Pons (tissue), 1 donor: ENCODE data around the gene SCFD2.
"Not testable (repeated sequence)": the region's sequence is repeated elsewhere in the genome, so short reads cannot be mapped to it uniquely, and the experiment has no call there.

Experiments
- DNase-seq: peaks from one replicate; pipeline ENCODE4 v3.0.0-alpha.2; 2016; ENCODE audit warnings: low spot score

SCFD2 gene

GRCh38 chr4:53365486-53366300, at the start of gene SCFD2:
Gene SCFD2 (minus strand): TSS chr4:53366061.
- DNase-seq, result peak; percentile 99

GRCh38 chr4:53409479-53409878, 43.6 kb upstream of the SCFD2 start:
- not testable (repeated sequence) for DNase-seq

GRCh38 chr4:53380221-53380620, 14.4 kb upstream of the SCFD2 start:
- no peak for DNase-seq

- no peak for DNase-seq
Measured at GRCh38 chr4:53378171-53378482, 12.3 kb upstream of the SCFD2 start.

GRCh38 chr4:53377319-53378170, 11.7 kb upstream of the SCFD2 start, which contains the start of gene FIP1L1:
Gene FIP1L1 (plus strand): TSS chr4:53377641. CDS start chr4:53377839, 198 bp downstream.
- DNase-seq, result peak; percentile 82

GRCh38 chr4:53376900-53377299, 11.0 kb upstream of the SCFD2 start:
- DNase-seq, result peak; percentile 14

GRCh38 chr4:53374777-53375258, 9.0 kb upstream of the SCFD2 start:
- DNase-seq, result no peak

GRCh38 chr4:53371843-53372521, 6.1 kb upstream of the SCFD2 start:
- DNase-seq, result no peak

GRCh38 chr4:53371049-53371448, 5.2 kb upstream of the SCFD2 start:
- no peak for DNase-seq

GRCh38 chr4:53367721-53368120, 1.9 kb upstream of the SCFD2 start:
- no peak for DNase-seq

GRCh38 chr4:53366301-53366716, 448 bp upstream of the SCFD2 start:
- DNase-seq, result no peak

- peak; percentile 17 for DNase-seq
Measured at GRCh38 chr4:53365121-53365485, 758 bp downstream of the SCFD2 start.

- no peak for DNase-seq
Measured at GRCh38 chr4:53364624-53365023, 1.2 kb downstream of the SCFD2 start.

GRCh38 chr4:53362093-53362492, 3.8 kb downstream of the SCFD2 start:
- DNase-seq, result no peak

GRCh38 chr4:53361451-53361850, 4.4 kb downstream of the SCFD2 start:
- DNase-seq, result no peak

- no peak for DNase-seq
Measured at GRCh38 chr4:53355930-53356521, 9.8 kb downstream of the SCFD2 start.

- no peak for DNase-seq
Measured at GRCh38 chr4:53354012-53354722, 11.7 kb downstream of the SCFD2 start.

GRCh38 chr4:53349091-53349491, 16.8 kb downstream of the SCFD2 start:
- no peak for DNase-seq

- DNase-seq, result peak; percentile 26
Measured at GRCh38 chr4:53348046-53348445, 17.8 kb downstream of the SCFD2 start.

GRCh38 chr4:53346920-53347852, 18.7 kb downstream of the SCFD2 start:
- DNase-seq, result peak; percentile 49
